ENCODE results near the gene RPS6KA2. TPM values are rescaled to one million over a fixed set of nuclear protein-coding genes. Genes with fewer than 3 reads are reported as not detected.

Gene RPS6KA2
- total and polyA plus RNA-seq, 2 donors (not counting 3 experiments of a cell fraction or from before 2014, with no cell fraction given): 54.5 to 75.8 TPM

- POLR2A ChIA-PET: no interaction called here
- Histone ChIP-seq H3K4me1 (ENCODE audit: control insufficient read depth, extremely low read depth, insufficient read depth, low read length) (no peaks in the 10 kb centered on the region), H2AFZ (ENCODE audit: low read depth, low read length) (no peak overlapping the region), H3K27ac (ENCODE audit: insufficient read depth, low read depth, low read length) (no peak overlapping the region), H3K79me2 (ENCODE audit: control insufficient read depth, insufficient read depth, low read length) (no peaks in the 10 kb centered on the region), H3K36me3 (ENCODE audit: control insufficient read depth in 2 of 2, extremely low read depth in 1 of 2, insufficient read depth in 2 of 2, low read length in 2 of 2) (peaks cover 12 to 66% of the 10 kb centered on the region in 2 experiments), H3K27me3 (ENCODE audit: control insufficient read depth in 2 of 2, insufficient read depth in 2 of 2, low read length in 2 of 2) (no peaks in the 10 kb centered on the region), H3K9ac (replicated peaks; ENCODE audit: extremely low read depth, insufficient read depth, low read length) (no peak overlapping the region), H3K9me1 (replicated peaks; ENCODE audit: control insufficient read depth, extremely low read depth, insufficient read depth, low read length) (no peaks in the 10 kb centered on the region), H3K4me2 (ENCODE audit: insufficient read depth, low read length) (no peak overlapping the region), H3K4me3 (replicated peaks in 1 of 3; ENCODE audit: insufficient read depth in 1 of 3, low read depth in 1 of 3, low read length in 3 of 3) (no peak overlapping the region), H3K9me3 (replicated peaks; ENCODE audit: control insufficient read depth, insufficient read depth, low read length) (no peaks in the 10 kb centered on the region), H4K20me1 (replicated peaks; ENCODE audit: control insufficient read depth, extremely low read depth, insufficient read depth, low read length) (no peaks in the 10 kb centered on the region)
- dilution Hi-C loops (cut with MboI; ENCODE audit: extremely low pct_ligation_motif_present, low sequenced_read_pairs): no loop called here
- intact Hi-C loops (cut with micrococcal nuclease): no loop called here
- DNase-seq (ENCODE audit: low read depth, low spot score): no peak
- FAIRE-seq: no peak
- CTCF ChIA-PET: no interaction called here
- TF ChIP-seq MAX (IDR thresholded peaks at IDR 0.05; ENCODE audit: insufficient read depth, insufficient read length): no peak
- TF ChIP-seq GATA2 (IDR thresholded peaks at IDR 0.05; ENCODE audit: insufficient read depth, insufficient read length, low read depth, low read length): no peak
- no peak for TF ChIP-seq POLR2A (IDR thresholded peaks at IDR 0.05; ENCODE audit: low read depth, low read length)
- TF ChIP-seq FOS (IDR thresholded peaks at IDR 0.05; ENCODE audit: borderline replicate concordance, insufficient read depth, low read length): no peak
- TF ChIP-seq MYC (IDR thresholded peaks at IDR 0.05; ENCODE audit: low read depth, low read length): no peak
- no peak for TF ChIP-seq CTCF (IDR thresholded peaks at IDR 0.05; ENCODE audit: extremely low read depth in 1 of 2, insufficient read depth in 1 of 2, low read depth in 1 of 2, low read length in 2 of 2)
- no peak for TF ChIP-seq JUN (IDR thresholded peaks at IDR 0.05; ENCODE audit: borderline replicate concordance, insufficient read depth, insufficient read length, low read depth)
- no peak for TF ChIP-seq EZH2 (IDR thresholded peaks at IDR 0.05; ENCODE audit: borderline replicate concordance, low read depth, low read length, severe bottlenecking)
- TF ChIP-seq POLR2AphosphoS5 (IDR thresholded peaks at IDR 0.05; ENCODE audit: insufficient read depth, low read depth, low read length): no peak
- no TSS peak for BruUV-seq (replicated peaks)
Observed at GRCh38 chr6:166505133-166505905, 121.7 kb downstream of the RPS6KA2 start.

Data from endothelial cell of umbilical vein (primary cell).